Left kidney (tissue), 2 donors: ENCODE data around the gene ICA1L. TPM values are rescaled to one million over a fixed set of nuclear protein-coding genes. Genes with fewer than 3 reads are reported as not detected.

ENCODE experiments used
- DNase-seq: peaks from one replicate; pipeline ENCODE4 v3.0.0-alpha.2; 2013
- polyA plus RNA-seq: library from polyadenylated mRNA; unstranded; fragments of 120-200 nt; gene quantifications from one replicate; pipeline ENCODE4 v1.2.1, GENCODE V29; 2013; ENCODE audit not compliant: insufficient read length

The ICA1L gene
- polyA plus RNA-seq, 1 donor = 24.4 TPM

DNA sequence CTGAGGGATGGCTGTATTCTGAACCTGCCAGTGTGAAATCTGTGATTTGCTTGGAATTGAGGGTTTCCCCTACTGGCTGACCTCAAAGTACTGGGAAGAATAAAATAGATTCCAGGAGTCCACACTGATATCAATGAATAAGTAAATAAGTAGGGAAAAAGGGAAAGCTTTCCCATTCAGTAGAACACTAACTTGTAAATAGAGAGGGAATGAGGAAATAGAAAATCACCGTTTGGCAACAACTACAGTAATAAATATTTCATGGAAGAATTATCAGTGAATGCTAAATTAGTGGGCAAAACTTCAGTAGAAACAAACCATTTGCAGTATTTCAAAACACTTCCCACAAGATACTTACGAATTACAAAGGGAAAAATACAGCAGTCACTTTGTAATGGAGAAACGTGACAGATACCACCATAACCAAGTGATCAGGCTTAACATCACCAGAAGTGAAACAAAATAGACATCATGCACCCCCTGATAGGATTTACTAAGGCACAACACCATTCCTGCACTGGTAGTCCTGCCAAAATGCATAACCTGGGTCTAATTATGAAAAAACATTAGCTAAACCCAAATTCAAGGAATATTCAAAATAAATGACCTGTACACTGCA is 88.5 kb downstream of the ICA1L start:
- DNase-seq = no peak

DNA sequence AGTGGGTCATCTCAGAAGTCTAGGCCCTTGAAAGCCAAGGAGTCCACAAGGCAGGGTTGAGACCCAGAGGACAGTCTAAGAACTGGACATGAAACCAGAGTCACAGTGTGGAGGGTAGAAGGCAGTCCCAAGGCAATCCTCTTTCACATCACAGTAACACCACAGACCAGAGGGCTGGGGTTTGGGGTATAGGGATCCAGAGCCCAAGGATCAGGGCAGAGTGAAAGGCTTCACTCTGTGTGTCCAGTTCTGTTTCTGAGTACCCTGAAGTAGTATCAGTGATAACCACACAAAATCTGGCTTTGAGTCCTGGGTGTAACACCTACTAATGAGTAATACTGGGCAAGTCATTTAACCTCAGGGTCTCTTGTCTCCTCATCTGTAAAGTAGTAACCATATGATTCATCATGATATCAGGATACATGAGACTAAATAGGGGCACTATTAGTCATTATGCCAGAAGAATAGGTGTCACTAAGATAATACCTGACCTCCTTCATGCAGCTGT is 91.0 kb downstream of the ICA1L start:
- DNase-seq = no peak

DNA sequence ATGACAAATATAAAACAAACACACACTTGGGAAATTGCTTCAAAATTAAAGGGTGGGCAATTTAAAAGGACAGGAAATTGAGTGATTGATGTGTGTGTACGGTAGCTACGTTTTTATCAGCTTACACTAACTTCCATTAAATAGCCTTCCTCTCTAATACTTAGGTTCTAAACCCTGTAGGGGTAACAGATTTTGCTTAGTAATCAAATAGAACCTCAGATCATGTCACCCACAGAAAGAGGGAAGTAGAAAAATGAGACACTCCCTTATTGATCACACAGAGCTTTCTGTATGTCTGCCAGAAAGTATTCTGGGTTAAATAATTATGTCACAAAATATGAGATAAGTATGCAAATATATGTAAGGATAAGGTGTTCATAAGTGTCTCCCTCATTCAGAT is 93.3 kb downstream of the ICA1L start:
- no peak for DNase-seq

DNA sequence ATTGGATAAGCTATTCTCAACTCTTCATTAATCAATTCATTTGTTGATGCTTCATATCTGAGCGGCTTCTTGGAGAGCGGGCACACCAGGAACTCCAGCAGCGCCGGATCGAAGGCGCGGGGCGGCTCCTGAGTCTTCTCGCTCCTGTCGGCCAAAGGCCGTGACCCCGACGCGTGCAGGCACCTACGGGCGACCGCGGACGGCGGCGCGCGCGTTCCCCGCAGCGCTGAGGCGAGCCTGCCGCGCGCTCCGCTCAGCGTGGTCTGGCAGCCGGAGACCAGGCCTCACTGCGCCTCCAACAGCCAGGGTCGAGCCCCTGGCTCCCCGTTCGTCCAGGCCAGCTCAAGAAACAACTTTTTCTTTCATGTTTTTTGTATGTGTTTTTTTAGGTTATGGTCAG is 97.5 kb downstream of the ICA1L start:
- no peak for DNase-seq

DNA sequence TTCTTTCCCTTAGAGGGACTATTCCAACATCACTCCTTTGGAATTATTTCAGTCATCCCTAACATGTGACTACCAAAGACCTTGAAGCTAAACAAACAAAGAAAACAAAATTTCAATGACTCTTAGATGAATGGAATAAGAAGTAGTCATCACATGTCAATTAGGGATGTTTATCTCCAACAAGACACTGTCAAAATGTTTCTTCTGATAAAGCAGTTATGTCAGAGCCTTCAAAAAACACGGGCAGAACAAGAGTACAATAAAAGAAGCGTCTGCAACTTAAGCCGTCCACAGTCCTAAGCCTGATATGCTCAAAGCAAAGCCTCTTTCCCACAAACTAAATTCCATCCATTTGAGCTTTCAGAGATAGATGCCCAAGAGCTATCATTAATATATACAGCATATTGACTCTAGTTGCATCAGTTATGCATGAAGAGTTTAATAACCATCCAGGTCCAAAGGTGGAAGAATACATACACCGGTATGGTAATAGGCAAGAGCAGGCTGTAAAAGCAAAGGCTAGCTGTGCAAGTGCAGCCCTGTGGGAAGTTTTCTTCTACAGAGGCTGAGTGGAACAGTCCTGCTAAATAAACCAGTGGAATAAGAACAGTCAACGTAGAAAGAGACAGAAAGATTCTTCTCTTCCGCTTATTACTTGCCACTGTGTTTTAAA is 98.1 kb downstream of the ICA1L start:
- no peak for DNase-seq

DNA sequence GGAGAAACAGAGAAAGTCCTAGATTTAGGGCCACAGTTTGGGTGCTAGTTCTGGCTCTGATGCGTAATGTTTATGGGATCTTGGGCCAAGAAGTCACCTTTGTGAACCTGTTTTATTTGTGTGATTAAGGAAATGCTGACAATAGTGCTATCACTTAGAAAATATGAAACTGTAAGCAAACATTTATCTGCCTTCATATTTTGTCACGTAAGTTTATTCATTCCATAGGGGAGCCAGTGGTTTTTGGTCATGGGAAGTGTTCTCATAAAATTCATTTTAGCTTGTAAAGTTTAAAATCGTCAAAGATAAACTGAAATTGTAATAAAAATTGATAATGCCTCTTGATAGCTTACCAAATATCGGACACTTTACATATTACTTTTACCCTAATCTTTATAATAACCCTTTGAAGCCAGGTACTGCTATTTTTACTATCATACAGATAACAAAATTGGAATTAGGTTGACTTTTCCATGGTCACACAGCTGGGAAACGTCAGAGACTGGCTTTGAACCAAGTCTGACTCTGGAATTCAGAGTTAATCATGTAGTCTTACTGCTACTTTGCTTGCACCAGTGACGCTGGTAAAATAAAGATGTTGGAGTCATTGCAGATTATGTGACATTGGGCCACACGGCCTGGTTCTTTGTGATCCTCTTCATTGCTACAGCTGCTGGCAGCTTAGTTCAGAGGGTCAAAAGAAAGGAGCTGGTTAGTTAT is 99.7 kb downstream of the ICA1L start:
- peak; percentile 48 for DNase-seq

DNA sequence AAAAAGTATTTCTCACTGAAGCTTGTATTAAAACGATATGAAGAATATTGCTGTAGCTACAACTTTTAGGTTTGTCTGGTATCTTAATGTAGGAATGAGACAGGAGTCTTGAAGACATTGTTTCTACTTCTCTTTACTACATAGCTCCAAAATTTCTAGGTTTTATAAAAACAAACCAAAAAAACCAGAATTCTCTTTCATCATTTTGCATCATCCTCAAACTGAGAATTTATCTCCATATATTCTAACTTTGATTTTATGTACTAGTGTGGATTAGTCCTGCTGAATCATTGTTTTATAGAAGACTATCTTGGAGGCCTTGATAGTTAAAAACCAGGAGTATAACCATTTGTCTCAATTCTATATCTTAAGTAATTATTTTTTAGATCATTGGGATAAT is 100.2 kb downstream of the ICA1L start:
- no peak for DNase-seq

DNA sequence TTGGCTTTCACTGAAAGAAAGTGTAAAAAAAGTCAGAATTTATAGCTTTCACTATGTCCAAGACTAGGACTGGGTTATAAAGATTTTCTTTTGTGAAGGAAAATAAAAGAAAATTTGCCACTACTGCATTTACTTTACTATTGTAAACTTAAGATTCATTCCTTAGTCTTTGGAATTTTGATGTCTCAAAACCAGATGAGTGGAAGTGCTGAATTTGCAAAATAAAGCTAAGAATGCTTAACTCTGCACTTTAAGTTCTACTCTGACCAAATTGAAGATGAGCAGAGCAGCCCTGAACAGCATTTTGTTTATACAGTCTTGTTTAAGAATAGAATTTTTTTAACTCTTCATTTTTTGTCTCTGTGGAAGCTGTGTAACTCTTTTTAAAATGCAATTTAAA is 102.4 kb downstream of the ICA1L start:
- no peak for DNase-seq

DNA sequence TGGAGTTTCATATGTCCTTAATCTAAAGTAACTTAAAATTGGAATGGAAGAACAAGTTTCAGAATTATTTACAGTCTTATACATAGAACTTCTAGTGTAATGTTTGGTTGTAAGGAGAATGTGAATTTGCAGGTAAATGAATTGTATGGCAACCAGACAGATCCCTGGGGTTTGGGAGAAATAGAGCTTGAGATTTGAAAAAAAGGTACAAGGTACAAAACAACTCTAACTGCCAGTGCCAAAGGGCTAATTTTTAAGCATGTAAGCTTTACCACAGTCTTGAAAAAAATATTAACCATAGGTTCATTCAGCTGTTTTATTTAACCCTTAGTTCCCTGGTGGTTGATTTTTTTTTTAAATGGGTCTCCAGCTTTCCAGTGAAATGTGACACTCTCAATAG is 103.3 kb downstream of the ICA1L start:
- DNase-seq = no peak

DNA sequence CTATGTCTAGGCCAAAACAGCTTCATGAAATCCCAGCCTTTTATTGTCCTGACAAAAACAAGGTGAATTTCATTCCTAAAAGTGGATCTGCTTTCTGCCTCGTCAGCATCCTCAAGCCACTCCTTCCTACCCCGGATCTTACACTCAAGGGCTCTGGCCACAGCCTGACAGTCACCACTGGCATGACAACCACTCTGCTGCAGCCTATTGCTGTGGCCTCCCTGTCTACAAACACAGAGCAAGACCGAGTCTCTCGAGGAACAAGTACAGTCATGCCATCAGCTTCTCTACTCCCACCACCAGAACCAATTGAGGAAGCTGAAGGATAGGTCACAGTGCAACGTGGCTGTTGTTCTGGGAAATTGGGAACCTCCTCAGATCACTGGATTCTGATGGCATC is 106.1 kb downstream of the ICA1L start:
- no peak for DNase-seq

DNA sequence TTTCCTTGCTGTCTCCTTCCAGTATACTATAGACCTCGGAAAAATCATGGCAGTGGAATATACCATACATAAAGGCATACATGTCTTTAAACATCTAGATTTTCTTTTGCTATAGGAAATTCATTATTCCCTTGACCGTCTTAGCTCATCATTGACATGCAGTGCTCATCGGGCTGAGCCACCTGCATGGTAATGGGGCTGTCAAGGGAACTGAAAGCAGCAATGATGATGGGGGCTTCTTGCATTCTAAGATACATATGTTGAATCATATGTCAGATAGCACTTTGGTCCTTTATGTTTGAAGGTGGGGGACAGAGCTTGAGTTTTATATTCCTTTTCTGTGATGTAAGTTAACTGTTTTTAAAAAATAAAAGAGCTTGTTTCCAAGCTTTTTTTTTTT is 106.6 kb downstream of the ICA1L start:
- DNase-seq = no peak

DNA sequence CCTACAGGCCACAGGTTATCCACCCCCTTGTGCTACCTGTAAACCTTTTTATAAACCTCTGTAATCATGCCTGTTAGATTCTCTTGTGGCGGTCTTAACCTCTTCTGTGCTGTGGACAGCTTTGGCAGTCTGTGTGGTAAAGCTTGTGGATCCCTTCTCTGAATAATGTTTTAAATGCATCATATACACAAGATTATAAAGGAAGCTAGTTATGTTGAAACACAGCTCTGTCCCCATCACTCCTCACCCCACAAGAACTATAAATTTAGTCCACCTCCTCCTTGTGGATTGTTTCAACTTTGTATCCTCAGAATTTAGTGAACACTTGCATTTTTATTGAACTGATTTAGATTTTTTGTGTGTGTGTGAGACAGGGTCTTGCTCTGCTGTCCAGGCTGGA is 107.7 kb downstream of the ICA1L start:
- DNase-seq = no peak

DNA sequence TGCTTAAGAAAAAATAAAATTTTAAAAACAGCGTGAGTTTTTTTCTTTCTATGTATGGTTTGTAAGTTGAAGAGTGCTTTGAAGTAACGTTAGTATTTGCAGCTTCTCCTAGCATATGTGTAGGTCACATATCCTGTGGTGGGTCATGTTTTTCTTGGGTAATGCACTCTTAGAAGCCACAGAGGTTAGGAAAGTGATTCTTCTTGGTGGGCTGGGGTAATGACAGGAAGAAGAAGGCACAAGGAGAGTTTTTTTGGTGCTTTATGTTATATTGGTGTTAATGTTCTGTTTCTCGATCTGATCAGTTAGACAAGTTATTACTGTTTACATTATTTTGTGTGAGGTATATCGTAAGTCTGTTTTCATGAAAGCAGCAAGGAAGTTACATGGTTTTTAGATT is 109.0 kb downstream of the ICA1L start:
- no peak for DNase-seq

DNA sequence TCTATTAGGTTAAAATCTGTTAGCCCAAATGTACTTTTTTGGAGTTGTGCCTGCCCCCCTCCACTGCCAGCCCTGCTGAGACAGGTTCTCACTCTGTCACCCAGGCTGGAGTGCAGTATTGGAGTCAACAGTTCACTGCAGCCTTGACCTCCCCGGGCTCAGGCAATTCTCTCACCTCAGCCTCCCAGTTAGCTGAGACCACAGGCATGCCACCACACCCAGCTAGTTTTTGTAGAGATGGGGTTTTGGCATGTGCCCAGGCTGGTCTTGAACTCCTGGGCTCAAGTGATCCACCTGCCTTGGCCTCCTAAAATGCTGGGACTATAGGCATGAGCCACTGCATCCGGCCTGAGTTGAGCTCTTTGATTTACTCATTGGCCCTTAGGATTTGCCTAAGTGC is 110.7 kb downstream of the ICA1L start:
- no peak for DNase-seq

DNA sequence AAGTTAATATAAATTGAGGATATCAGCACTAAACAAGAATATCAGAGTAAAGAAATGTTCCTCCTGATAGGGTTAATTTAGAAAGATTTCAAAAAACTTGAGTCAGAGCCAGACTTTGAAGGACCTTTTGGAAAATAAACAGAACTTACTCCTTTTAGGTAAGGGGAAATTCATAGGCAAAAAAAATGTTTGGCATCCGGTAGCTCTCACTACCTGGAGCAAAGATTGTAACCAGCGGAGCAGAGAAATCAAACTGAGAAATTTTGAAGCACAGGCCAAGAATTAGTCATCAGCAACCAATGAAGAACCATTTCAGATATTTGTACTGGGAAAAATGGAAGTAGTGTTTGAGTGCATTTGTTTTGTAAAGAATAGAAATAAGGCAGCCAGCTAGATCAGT is 113.0 kb downstream of the ICA1L start:
- no peak for DNase-seq

DNA sequence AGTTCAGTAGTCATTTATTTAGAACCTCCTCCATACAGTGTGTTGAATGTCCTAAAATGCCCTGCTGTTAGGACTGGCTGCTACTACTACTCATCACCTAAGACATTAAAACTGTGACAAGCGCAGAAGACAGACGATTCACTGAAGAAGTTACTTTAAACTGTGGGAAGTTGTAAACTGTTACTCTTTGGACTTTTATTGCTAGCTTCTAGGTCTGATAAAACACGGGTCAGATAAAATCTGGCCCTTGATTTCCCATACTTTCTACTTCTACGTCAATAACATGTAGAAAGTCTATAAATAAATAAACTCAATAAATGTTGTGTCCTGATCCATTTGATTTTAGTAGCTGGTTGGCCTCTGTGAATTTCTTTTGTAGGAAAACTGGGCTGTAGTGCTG is 113.4 kb downstream of the ICA1L start:
- no peak for DNase-seq

DNA sequence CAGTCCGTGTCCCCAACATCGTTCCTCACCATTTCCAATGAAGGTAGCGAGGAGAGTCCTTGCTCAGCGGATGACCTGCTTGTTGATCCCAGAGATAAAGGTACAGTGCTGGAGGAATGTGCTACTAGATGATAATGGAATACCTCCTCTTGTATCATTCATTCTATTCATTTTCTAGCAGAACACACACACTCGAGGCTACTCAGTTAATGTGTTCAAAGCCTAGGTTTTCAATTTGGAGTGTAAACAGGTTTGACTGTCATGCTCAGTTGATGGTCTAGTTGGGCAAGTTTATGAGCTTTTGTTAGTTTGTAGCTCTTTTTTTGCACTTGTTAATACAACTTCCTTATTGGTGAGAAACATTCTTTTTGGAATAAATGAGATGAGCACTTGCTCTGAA is 114.2 kb downstream of the ICA1L start:
- DNase-seq = no peak

DNA sequence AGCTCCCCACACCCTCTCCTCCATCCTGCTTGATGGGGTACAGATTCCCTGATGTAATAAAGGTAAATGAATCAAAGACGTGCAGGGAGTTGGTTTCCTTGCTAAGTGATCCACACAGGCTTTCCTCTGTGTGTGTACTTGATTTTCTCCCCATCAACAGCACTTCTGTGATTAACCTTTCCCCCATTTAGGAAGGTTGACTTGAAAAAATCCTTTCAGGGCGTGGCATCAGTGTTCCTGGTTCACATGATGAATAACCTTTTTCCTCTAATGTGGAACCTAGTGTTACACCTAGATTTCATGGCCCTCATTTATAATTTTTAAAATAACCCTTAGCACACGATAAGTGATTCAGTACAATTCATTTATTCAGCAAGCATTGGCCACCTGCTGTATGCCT is 115.0 kb downstream of the ICA1L start:
- DNase-seq = no peak

DNA sequence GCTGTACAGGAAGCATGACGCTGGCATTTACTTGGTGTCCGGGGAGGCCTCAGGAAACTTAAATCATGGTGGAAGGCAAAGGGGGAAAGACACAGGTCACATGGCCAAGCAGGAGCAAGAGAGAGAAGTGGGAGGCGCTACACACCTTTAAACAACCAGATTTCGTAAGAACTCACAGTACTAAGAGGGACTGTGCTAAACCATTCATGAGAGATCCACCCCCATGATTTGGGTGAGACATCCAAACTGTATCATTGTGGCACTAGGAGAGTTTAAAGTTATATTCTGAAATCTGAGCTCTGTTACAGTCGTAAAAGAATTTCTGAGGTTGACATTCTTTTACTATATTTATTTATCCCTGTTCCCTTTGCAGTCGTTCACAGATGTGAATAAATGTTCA is 116.6 kb downstream of the ICA1L start:
- DNase-seq = no peak

DNA sequence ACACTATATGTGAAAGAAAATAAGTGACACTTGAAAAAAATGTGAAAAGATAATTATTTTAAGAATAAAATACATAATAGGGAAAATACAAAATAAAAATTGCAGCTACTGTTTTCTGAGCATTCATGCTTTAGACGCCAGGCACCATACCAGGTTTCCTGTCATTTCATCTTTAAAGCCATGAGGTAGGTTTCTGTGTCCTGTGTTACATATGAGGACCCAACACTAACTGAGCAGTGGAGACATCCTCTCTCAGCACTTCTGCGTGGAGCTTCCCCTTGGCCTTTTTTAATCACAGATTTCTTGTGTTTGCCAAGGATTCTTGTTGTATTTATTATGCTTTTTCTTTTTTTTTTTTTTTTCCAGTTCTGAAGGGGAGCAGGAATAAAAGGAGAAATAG is 119.5 kb downstream of the ICA1L start:
- DNase-seq = no peak

DNA sequence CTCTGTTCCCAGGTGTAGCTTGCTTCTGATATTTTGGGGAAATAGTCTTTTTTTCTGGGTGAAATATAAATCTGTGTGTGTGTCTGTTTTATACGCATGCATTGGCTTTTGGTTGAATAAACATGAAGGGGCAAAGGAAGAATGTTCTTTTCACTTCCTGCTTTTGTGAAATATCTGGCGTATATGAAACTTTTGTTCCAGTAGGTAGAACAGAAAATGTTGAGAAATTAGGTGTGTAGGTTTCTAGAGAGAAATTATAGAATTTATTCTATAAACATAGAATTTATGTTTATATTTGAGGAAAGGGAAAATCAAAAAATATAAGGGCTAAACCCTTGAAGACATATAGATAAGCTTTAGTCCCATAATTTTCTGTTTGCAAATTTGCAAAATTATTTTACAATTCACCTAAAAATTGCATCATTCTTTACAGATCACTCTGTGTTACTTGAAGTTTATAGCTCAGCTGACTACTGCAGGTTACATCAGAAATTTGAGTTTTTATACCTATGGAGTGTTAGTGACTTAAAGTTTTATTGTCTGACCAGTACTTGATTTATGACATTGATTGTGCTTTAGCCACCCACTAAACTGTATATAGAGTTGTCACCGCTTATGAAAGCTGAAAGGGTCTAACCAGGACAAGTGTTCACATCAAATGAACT is 120.7 kb downstream of the ICA1L start:
- DNase-seq = no peak

DNA sequence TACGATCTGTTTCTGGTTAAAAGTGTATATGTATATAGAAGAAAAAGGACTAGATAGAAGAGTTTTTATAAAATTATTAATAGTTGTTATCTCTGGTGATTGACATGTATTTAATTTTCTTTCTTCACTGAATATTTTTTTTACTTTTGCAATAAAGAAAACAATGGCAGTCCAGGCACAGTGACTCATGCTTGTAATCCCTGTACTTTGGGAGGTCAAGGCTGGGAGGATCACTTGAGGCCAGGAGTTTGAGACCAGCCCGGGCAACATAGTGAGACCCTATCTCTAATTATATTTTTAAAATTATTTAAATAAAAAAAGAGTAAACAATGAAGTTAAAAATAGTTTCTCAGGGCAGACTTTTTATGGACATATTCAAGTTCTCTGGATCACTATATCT is 122.1 kb downstream of the ICA1L start:
- no peak for DNase-seq

DNA sequence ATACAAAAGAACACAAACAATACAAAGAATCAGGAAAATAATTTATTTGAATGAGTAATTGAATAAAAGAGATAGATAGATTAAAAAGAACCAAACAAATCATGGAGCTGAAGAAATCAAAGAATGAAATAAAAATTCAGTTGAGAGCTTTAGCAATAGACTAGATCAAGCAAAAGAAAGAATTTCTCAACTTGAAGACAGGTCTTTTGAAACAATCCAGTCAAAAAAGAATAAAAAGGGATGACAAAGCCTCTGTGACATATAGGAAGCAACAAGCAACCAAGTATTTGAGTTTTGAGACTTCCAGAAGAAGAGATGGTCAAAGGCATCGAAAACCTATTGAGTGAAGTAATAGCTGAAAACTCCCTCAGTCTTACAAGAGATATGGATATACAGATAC is 128.0 kb downstream of the ICA1L start:
- DNase-seq = no peak
